Measurements from ENCODE around the gene ADCY9.

Gene ADCY9

DNA sequence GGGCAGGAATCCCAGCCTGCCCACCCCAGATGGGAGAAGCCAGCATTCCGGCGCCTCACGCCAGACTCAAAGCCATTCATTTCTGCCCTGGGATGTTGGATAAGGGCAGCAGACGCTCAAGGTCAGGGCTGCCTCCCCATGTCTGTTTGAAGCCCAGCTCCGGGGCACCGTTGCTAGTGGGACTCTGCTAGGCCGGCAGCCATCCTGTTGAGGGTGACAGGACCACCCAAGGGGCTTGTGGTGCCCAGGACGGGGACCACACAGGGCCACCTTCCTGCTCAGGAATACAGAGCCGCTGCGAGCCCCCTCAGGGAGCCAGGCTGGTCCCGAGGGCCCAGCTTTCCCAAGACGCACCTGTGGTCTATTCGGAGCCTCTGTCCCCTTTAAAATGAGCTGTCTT lies 134.0 kb downstream of the ADCY9 start:
- no peak overlapping the region for H3K4me2 ChIP-seq (ENCODE audit: low read depth, low read length, poor library complexity, severe bottlenecking)
- no peaks in the 10 kb centered on the region for H3K9me3 ChIP-seq (ENCODE audit: insufficient read depth, low read length)
- no peaks in the 10 kb centered on the region for H4K20me1 ChIP-seq (ENCODE audit: low read depth, low read length)
- H3F3A ChIP-seq (ENCODE audit: insufficient read depth), result no peaks in the 10 kb centered on the region
- H3K27ac ChIP-seq (ENCODE audit: low read depth, low read length), result no peak overlapping the region
- H3K79me2 ChIP-seq (ENCODE audit: insufficient read depth, low read length), result no peaks in the 10 kb centered on the region
- H3K36me3 ChIP-seq (ENCODE audit: low read length), result no peaks in the 10 kb centered on the region
- no peak overlapping the region for H3K9ac ChIP-seq (ENCODE audit: low read length)
- no peak overlapping the region for H2AFZ ChIP-seq (ENCODE audit: low read depth, low read length, severe bottlenecking)
- no peak for TF ChIP-seq EZH2phosphoT487 (conservative IDR thresholded peaks at IDR 0.05; ENCODE audit: low read length)
- TF ChIP-seq, protein P1, sequence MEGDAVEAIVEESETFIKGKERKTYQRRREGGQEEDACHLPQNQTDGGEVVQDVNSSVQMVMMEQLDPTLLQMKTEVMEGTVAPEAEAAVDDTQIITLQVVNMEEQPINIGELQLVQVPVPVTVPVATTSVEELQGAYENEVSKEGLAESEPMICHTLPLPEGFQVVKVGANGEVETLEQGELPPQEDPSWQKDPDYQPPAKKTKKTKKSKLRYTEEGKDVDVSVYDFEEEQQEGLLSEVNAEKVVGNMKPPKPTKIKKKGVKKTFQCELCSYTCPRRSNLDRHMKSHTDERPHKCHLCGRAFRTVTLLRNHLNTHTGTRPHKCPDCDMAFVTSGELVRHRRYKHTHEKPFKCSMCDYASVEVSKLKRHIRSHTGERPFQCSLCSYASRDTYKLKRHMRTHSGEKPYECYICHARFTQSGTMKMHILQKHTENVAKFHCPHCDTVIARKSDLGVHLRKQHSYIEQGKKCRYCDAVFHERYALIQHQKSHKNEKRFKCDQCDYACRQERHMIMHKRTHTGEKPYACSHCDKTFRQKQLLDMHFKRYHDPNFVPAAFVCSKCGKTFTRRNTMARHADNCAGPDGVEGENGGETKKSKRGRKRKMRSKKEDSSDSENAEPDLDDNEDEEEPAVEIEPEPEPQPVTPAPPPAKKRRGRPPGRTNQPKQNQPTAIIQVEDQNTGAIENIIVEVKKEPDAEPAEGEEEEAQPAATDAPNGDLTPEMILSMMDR (IDR thresholded peaks at IDR 0.05; ENCODE audit: insufficient read depth, low read length, poor library complexity, severe bottlenecking), result no peak
- H3K9me2 ChIP-seq (replicated peaks; ENCODE audit: insufficient read depth, low read length), result no peaks in the 10 kb centered on the region
- H3K4me3 ChIP-seq (ENCODE audit: insufficient read depth, low read length, poor library complexity, severe bottlenecking), result no peak overlapping the region
- no peaks in the 10 kb centered on the region for H3K27me3 ChIP-seq (ENCODE audit: low read length)

DNA sequence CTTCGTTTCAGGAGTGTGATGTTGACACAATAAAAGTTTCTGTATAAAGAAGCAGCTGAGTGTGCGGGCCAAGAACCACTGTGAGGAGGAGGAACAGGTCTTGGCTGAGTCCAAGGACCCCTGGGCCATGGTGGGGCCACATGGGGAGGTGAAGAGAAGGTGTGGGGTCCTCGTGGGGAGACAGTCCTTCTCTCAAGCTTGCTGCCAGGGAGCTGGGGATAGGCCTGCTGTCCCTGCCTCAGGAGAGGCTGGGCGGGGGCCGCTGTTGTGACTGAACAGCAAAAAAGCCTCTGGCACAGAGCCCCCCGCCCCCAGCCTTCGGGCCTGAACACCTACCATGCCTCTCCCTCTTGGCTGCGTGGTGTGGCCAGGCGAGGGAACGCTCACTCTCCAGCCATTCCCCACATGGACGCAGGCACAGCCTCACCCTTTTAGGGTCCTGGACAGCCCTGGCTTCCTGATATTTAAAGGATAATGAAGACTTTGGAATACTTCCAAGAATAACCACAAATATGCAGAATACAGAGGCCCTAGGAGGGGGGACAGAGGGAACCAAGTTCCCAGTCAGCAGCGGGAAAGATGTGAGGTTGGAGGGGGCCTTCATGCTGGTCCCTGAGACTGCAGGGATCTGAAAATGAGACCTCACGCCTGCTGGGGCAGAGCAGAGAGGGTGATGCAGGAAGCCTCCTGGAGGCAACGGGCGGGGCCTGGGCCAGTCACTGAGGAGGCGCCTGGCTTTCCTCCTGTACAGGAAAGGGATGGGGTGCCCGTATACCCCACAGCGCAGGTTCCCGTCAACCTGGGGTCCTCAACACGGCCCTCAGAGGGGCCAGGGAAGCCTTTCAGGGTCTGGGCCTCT lies 135.8 kb downstream of the ADCY9 start:
- H3K27me3 ChIP-seq (ENCODE audit: low read length), result no peaks in the 10 kb centered on the region
- H3K4me2 ChIP-seq (ENCODE audit: low read depth, low read length, poor library complexity, severe bottlenecking), result no peak overlapping the region
- H2AFZ ChIP-seq (ENCODE audit: low read depth, low read length, severe bottlenecking), result no peak overlapping the region
- no peak overlapping the region for H3K27ac ChIP-seq (ENCODE audit: low read depth, low read length)
- H3F3A ChIP-seq (ENCODE audit: insufficient read depth), result no peaks in the 10 kb centered on the region
- H3K9me2 ChIP-seq (replicated peaks; ENCODE audit: insufficient read depth, low read length), result no peaks in the 10 kb centered on the region
- no peak for TF ChIP-seq EZH2phosphoT487 (conservative IDR thresholded peaks at IDR 0.05; ENCODE audit: low read length)
- TF ChIP-seq, protein P1 (IDR thresholded peaks at IDR 0.05; ENCODE audit: insufficient read depth, low read length, poor library complexity, severe bottlenecking), result no peak
- H4K20me1 ChIP-seq (ENCODE audit: low read depth, low read length), result no peaks in the 10 kb centered on the region
- no peaks in the 10 kb centered on the region for H3K36me3 ChIP-seq (ENCODE audit: low read length)
- no peaks in the 10 kb centered on the region for H3K9me3 ChIP-seq (ENCODE audit: insufficient read depth, low read length)
- H3K4me3 ChIP-seq (ENCODE audit: insufficient read depth, low read length, poor library complexity, severe bottlenecking), result no peak overlapping the region
- H3K79me2 ChIP-seq (ENCODE audit: insufficient read depth, low read length), result no peaks in the 10 kb centered on the region
- H3K9ac ChIP-seq (ENCODE audit: low read length), result no peak overlapping the region

DNA sequence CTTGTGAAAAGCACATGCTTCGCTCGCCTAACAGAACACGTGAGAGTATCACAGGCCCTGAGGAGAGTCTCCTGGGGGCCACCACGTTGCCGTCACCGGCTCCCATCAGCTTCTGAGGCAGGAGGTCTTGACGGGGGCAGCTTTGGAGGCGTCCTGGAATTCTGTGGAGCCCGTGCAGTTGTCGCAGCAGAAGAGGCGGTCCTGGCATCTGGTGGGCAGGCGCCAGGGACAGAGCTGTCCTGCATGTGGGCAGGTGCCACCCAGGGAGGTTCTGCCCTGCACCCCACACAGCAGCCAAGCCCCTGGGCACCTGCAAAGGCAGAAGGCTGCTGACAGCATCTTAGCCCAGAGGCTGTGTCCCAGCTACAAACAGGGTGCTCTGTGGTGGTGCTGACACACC lies 136.7 kb downstream of the ADCY9 start:
- no peaks in the 10 kb centered on the region for H4K20me1 ChIP-seq (ENCODE audit: low read depth, low read length)
- H3K4me2 ChIP-seq (ENCODE audit: low read depth, low read length, poor library complexity, severe bottlenecking), result no peak overlapping the region
- no peaks in the 10 kb centered on the region for H3K79me2 ChIP-seq (ENCODE audit: insufficient read depth, low read length)
- H3K9me2 ChIP-seq (replicated peaks; ENCODE audit: insufficient read depth, low read length), result no peaks in the 10 kb centered on the region
- no peaks in the 10 kb centered on the region for H3F3A ChIP-seq (ENCODE audit: insufficient read depth)
- no peak for TF ChIP-seq EZH2phosphoT487 (conservative IDR thresholded peaks at IDR 0.05; ENCODE audit: low read length)
- H3K27ac ChIP-seq (ENCODE audit: low read depth, low read length), result no peak overlapping the region
- H3K36me3 ChIP-seq (ENCODE audit: low read length), result no peaks in the 10 kb centered on the region
- H3K9ac ChIP-seq (ENCODE audit: low read length), result no peak overlapping the region
- no peaks in the 10 kb centered on the region for H3K27me3 ChIP-seq (ENCODE audit: low read length)
- H3K4me3 ChIP-seq (ENCODE audit: insufficient read depth, low read length, poor library complexity, severe bottlenecking), result no peak overlapping the region
- no peaks in the 10 kb centered on the region for H3K9me3 ChIP-seq (ENCODE audit: insufficient read depth, low read length)
- H2AFZ ChIP-seq (ENCODE audit: low read depth, low read length, severe bottlenecking), result no peak overlapping the region

DNA sequence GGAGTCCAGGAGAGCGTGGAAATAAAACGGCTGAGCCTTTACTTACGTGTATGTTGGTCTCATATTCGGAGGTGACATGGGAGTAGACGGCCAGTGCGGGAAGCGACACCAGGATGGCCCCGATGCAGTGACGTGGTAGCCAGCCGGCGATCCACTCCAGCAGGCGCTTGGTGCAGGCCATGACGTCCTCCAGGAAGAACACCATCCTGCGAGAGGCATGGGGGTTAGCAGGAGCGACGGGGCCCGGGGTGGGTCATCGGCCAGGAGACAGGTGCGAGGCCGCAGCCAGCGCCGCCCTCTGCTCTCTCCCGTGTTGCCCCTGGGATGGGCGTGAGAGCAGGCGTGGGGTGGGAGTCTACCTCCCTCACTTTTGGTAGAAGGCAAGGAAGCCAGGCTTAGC lies 137.2 kb downstream of the ADCY9 start:
- H3K36me3 ChIP-seq (ENCODE audit: low read length), result no peaks in the 10 kb centered on the region
- no peak overlapping the region for H3K4me2 ChIP-seq (ENCODE audit: low read depth, low read length, poor library complexity, severe bottlenecking)
- H3K79me2 ChIP-seq (ENCODE audit: insufficient read depth, low read length), result no peaks in the 10 kb centered on the region
- TF ChIP-seq, protein P1 (IDR thresholded peaks at IDR 0.05; ENCODE audit: insufficient read depth, low read length, poor library complexity, severe bottlenecking), result no peak
- TF ChIP-seq EZH2phosphoT487 (conservative IDR thresholded peaks at IDR 0.05; ENCODE audit: low read length), result no peak
- no peaks in the 10 kb centered on the region for H3K9me3 ChIP-seq (ENCODE audit: insufficient read depth, low read length)
- H3K9me2 ChIP-seq (replicated peaks; ENCODE audit: insufficient read depth, low read length), result no peaks in the 10 kb centered on the region
- no peaks in the 10 kb centered on the region for H4K20me1 ChIP-seq (ENCODE audit: low read depth, low read length)
- no peak overlapping the region for H3K4me3 ChIP-seq (ENCODE audit: insufficient read depth, low read length, poor library complexity, severe bottlenecking)
- H3K27me3 ChIP-seq (ENCODE audit: low read length), result no peaks in the 10 kb centered on the region
- H3K9ac ChIP-seq (ENCODE audit: low read length), result no peak overlapping the region
- H3F3A ChIP-seq (ENCODE audit: insufficient read depth), result no peaks in the 10 kb centered on the region
- H3K27ac ChIP-seq (ENCODE audit: low read depth, low read length), result no peak overlapping the region
- H2AFZ ChIP-seq (ENCODE audit: low read depth, low read length, severe bottlenecking), result no peak overlapping the region

Measured in SU-DHL-6 (cell line).